Keratinocyte (primary cell): Measurements from ENCODE around the gene MDM4. TPM values are rescaled to one million over a fixed set of nuclear protein-coding genes. Genes with fewer than 3 reads are reported as not detected.

Experiments used
- DNase-seq: peaks from one replicate; pipeline ENCODE4 v3.0.0-alpha.2; 2011; ENCODE audit warnings: low read depth, missing footprints, low spot score
- FAIRE-seq: peaks from 2 replicates; lab custom pipeline; 2011; peaks lifted over from hg19 to GRCh38; lab: Jason Lieb, UNC
- H2AFZ ChIP-seq: 2 replicates; pipeline ENCODE4 v1.6.0; 2012; ENCODE audit warnings: low read length, control low read depth, inconsistent platforms; ENCODE audit not compliant: control insufficient read depth
- H3K27ac ChIP-seq: 2 replicates; pipeline ENCODE4 v1.5.1; 2011; ENCODE audit warnings: low read length; ENCODE audit not compliant: control insufficient read depth, insufficient read depth
- H3K27me3 ChIP-seq: 3 replicates; pipeline ENCODE4 v1.6.0; 2011; ENCODE audit warnings: low read length; ENCODE audit not compliant: control insufficient read depth, insufficient read depth; ENCODE audit errors: extremely low read depth
- H3K36me3 ChIP-seq, 2 experiments: 2 replicates in 1 of 2; 3 replicates in 1 of 2; pipeline ENCODE4 v1.5.1; 2011; ENCODE audit warnings: low read length in 2 of 2, mild to moderate bottlenecking in 1 of 2; ENCODE audit not compliant: control insufficient read depth in 2 of 2, insufficient read depth in 2 of 2; ENCODE audit errors: extremely low read depth in 1 of 2
- H3K4me1 ChIP-seq: 3 replicates; pipeline ENCODE4 v1.5.1; 2011; ENCODE audit warnings: low read length; ENCODE audit not compliant: control insufficient read depth, insufficient read depth; ENCODE audit errors: extremely low read depth
- H3K4me2 ChIP-seq: 3 replicates; pipeline ENCODE4 v1.6.0; 2011; ENCODE audit warnings: low read depth, low read length; ENCODE audit not compliant: control insufficient read depth, insufficient read depth; ENCODE audit errors: extremely low read depth
- H3K4me3 ChIP-seq, 3 experiments: fragments of 200-600 bp in 1 of 3; sonication (generic) in 1 of 3; 2 replicates in 2 of 3; 3 replicates in 1 of 3; pipeline ENCODE4 v1.5.1; 2011 to 2016; ENCODE audit warnings: low read length in 3 of 3, mild to moderate bottlenecking in 3 of 3, control low read depth in 2 of 3, inconsistent platforms in 1 of 3, low read depth in 1 of 3, mixed read lengths in 1 of 3, mixed run types in 1 of 3, moderate library complexity in 1 of 3; ENCODE audit not compliant: control insufficient read depth in 2 of 3, insufficient read depth in 2 of 3; ENCODE audit errors: extremely low read depth in 1 of 3
- H3K79me2 ChIP-seq: 2 replicates; pipeline ENCODE4 v1.6.0; 2012; ENCODE audit warnings: low read length; ENCODE audit not compliant: control insufficient read depth, insufficient read depth
- H3K9ac ChIP-seq: 3 replicates; pipeline ENCODE4 v1.6.0; 2011; ENCODE audit warnings: low read length; ENCODE audit not compliant: control insufficient read depth, insufficient read depth; ENCODE audit errors: extremely low read depth
- H3K9me1 ChIP-seq: 3 replicates; pipeline ENCODE4 v1.6.0; 2011; ENCODE audit warnings: low read length; ENCODE audit not compliant: control insufficient read depth, insufficient read depth; ENCODE audit errors: extremely low read depth
- H3K9me3 ChIP-seq: 2 replicates; pipeline ENCODE4 v1.5.1; 2012; ENCODE audit warnings: low read depth, low read length; ENCODE audit not compliant: control insufficient read depth
- H4K20me1 ChIP-seq: 3 replicates; pipeline ENCODE4 v1.6.0; 2011; ENCODE audit warnings: low read length; ENCODE audit not compliant: control insufficient read depth, insufficient read depth; ENCODE audit errors: extremely low read depth
- CTCF ChIP-seq, 3 experiments: IDR thresholded peaks in 1 of 3; conservative IDR thresholded peaks in 1 of 3; optimal IDR thresholded peaks in 1 of 3; 2 replicates in 2 of 3; 3 replicates in 1 of 3; pipeline versions ENCODE3 to v1.5.1; 2011; ENCODE audit warnings: low read length in 3 of 3, mild to moderate bottlenecking in 3 of 3, moderate library complexity in 2 of 3, control low read depth in 1 of 3, inconsistent platforms in 1 of 3; ENCODE audit not compliant: insufficient read depth in 2 of 3; ENCODE audit errors: extremely low read depth in 1 of 3
- EZH2 ChIP-seq: IDR thresholded peaks from one replicate; pipeline ENCODE4 v1.6.1; 2012; ENCODE audit warnings: inconsistent platforms, mild to moderate bottlenecking, low read length, moderate library complexity
- dilution Hi-C: fragments of 300-500 bp; cut with MboI; formaldehyde crosslinking; loops from one replicate; pipeline ENCODE4 v1.7.0; 2020; ENCODE audit warnings: low sequenced_read_pairs; ENCODE audit not compliant: extremely low pct_ligation_motif_present
- polyA plus RNA-seq, 5 experiments: library from polyadenylated mRNA; depleted of rRNA in 3 of 5; stranded (reverse) in 3 of 5; stranded (forward) in 1 of 5; unstranded in 1 of 5; fragments of >200 nt; gene quantifications; 1 replicate in 1 of 5; 2 replicates in 3 of 5; 3 replicates in 1 of 5; pipeline versions ENCODE4 v1.2.1 to v1.2.3, GENCODE V29; 2011 to 2012; ENCODE audit warnings: missing spikeins in 2 of 5, low read depth in 1 of 5, low replicate concordance in 1 of 5

Gene MDM4
- polyA plus RNA-seq, 1 donor (not counting 4 experiments of a cell fraction or from before 2014, with no cell fraction given), result 17.8 TPM

DNA sequence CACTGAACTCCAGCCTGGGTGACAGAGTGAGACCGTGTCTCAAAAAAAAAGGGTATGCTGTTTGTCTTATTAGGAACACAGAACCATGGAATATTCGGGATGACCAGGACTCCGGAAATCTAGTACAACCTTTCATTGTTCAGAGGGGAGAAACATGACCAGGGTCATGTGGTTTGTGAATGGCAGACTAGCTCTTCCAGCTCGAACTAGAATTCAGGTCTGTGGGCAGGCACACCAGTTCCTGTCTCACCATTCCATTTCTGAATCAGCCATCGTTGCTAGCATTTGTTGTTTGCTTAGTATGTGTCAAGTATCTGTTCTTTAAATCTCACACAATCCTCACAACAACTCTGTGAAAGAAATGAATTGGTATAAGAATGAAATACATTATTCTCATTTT, 50.9 kb downstream of the MDM4 start:
- TF ChIP-seq EZH2, result no peak
- no peak for TF ChIP-seq CTCF (optimal IDR thresholded peaks at IDR 0.05 in 1 of 3, IDR thresholded peaks at IDR 0.05 in 1 of 3, conservative IDR thresholded peaks at IDR 0.05 in 1 of 3; ENCODE audit: extremely low read depth in 1 of 3, insufficient read depth in 2 of 3, low read length in 3 of 3)
- Histone ChIP-seq H3K79me2 (no peaks in the 10 kb centered on the region), H3K27me3 (no peaks in the 10 kb centered on the region), H4K20me1 (no peaks in the 10 kb centered on the region), H3K9me1 (no peaks in the 10 kb centered on the region), H3K4me1 (peaks cover 16% of the 10 kb centered on the region), H3K4me2 (no peak overlapping the region), H3K27ac (no peak overlapping the region), H3K9ac (no peak overlapping the region), H3K4me3 (no peak overlapping the region), H2AFZ (no peak overlapping the region), H3K9me3 (peaks cover 2% of the 10 kb centered on the region), H3K36me3 (peaks cover 0 to 6% of the 10 kb centered on the region in 2 experiments)
- FAIRE-seq, result no peak
- dilution Hi-C loops, result no loop called here
- no peak for DNase-seq

DNA sequence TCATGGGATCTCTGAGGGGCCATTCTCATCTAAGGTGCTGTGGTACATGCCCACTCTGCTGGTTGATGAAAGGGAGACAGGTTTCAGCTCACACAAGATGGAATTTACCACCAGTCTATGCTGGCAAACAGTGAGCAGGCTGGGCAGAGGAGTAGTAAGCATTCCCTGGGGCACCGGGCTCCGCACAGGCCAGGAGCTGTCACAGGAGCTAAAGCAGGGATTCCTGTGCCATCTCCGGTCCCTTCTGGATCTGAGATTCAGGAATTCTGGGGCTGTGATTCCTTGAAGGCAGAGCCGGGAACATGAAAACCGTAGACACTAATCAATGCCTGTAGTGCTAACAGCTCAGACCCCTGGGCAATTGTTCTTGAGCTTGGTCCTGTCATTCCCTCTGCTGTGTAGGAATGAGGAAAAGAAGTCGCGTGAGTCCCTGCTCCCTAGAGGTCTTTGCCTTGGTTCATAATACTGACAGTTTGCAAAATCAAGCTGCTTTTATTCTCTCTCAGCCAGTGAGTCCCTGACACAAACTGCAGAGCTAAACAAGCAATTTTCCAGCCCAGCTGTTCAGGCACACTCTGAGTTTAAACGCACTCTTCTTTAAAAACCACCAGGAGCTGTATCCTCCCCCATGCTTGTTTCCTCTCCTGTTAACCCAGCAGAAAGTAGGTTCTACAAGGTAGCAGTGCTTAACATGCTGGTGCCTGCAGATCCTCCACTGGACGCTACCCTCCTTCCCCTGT, 52.5 kb downstream of the MDM4 start:
- Histone ChIP-seq H3K4me1 (peaks cover 23% of the 10 kb centered on the region), H3K79me2 (no peaks in the 10 kb centered on the region), H3K9me3 (peaks cover 2% of the 10 kb centered on the region), H4K20me1 (no peaks in the 10 kb centered on the region), H3K36me3 (peaks cover 0 to 2% of the 10 kb centered on the region in 2 experiments), H3K4me3 (no peak overlapping the region), H3K27ac (no peak overlapping the region), H3K27me3 (no peaks in the 10 kb centered on the region), H2AFZ (no peak overlapping the region), H3K9me1 (no peaks in the 10 kb centered on the region), H3K9ac (no peak overlapping the region), H3K4me2 (no peak overlapping the region)
- TF ChIP-seq CTCF (optimal IDR thresholded peaks at IDR 0.05 in 1 of 3, IDR thresholded peaks at IDR 0.05 in 1 of 3, conservative IDR thresholded peaks at IDR 0.05 in 1 of 3; ENCODE audit: extremely low read depth in 1 of 3, insufficient read depth in 2 of 3, low read length in 3 of 3) (no peak), EZH2 (no peak)
- dilution Hi-C loops, result no loop called here
- FAIRE-seq (no peak), DNase-seq (no peak)
